ENCODE measurements around the gene FYB2. TPM values are rescaled to one million over a fixed set of nuclear protein-coding genes. Genes with fewer than 3 reads are reported as not detected.

Gene FYB2, protein sequence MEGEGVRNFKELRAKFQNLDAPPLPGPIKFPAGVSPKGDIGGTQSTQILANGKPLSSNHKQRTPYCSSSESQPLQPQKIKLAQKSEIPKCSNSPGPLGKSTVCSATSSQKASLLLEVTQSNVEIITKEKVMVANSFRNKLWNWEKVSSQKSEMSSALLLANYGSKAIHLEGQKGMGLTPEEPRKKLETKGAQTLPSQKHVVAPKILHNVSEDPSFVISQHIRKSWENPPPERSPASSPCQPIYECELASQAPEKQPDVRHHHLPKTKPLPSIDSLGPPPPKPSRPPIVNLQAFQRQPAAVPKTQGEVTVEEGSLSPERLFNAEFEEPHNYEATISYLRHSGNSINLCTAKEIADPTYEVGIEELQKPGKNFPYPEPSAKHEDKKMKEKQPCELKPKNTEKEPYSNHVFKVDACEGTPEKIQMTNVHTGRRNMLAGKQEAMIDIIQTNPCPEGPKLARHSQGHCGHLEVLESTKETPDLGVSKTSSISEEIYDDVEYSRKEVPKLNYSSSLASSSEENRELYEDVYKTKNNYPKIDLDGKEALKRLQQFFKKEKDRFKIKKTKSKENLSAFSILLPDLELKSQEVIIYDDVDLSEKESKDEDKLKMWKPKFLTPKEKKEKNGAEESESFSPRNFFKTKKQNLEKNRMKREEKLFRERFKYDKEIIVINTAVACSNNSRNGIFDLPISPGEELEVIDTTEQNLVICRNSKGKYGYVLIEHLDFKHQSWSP
- total RNA-seq (not detected), polyA plus RNA-seq (1 to 10 TPM; 1.4 to 2.3 (median 1.8) TPM)

GRCh38 chr1:56819387-56819899 lies at the start of gene FYB2:
Gene FYB2, minus strand, starts transcription at chr1:56819404. Its CDS starts 114 bp downstream, at chr1:56819290.
- intact Hi-C loops (cut with DNase I), result no loop called here
- peaks cover 0 to 2% (median 0%) of the 10 kb centered on the region in 4 donors for H3K9me3 ChIP-seq
- no peaks in the 10 kb centered on the region for H3K27me3 ChIP-seq
- 40 to 68% methylated on average over 10 of the region's 10 CpGs for WGBS, 2 donors
- H3K36me3 ChIP-seq, result no peaks in the 10 kb centered on the region
- H3K4me3 ChIP-seq, result no peak within 1 kb of the TSS
- H3K27ac ChIP-seq, result no peak within 1 kb of the TSS
- peaks cover 0 to 3% (median 0%) of the 10 kb centered on the region in 4 donors for H3K4me1 ChIP-seq
- DNase-seq, result no peak
- TF ChIP-seq POLR2AphosphoS5 (IDR thresholded peaks at IDR 0.05) (no peak), EP300 (IDR thresholded peaks at IDR 0.05) (no peak), POLR2A (IDR thresholded peaks at IDR 0.05) (no peak)
- TF ChIP-seq, protein P1, sequence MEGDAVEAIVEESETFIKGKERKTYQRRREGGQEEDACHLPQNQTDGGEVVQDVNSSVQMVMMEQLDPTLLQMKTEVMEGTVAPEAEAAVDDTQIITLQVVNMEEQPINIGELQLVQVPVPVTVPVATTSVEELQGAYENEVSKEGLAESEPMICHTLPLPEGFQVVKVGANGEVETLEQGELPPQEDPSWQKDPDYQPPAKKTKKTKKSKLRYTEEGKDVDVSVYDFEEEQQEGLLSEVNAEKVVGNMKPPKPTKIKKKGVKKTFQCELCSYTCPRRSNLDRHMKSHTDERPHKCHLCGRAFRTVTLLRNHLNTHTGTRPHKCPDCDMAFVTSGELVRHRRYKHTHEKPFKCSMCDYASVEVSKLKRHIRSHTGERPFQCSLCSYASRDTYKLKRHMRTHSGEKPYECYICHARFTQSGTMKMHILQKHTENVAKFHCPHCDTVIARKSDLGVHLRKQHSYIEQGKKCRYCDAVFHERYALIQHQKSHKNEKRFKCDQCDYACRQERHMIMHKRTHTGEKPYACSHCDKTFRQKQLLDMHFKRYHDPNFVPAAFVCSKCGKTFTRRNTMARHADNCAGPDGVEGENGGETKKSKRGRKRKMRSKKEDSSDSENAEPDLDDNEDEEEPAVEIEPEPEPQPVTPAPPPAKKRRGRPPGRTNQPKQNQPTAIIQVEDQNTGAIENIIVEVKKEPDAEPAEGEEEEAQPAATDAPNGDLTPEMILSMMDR (IDR thresholded peaks at IDR 0.05), result no peak

GRCh38 chr1:56868761-56869160 lies 49.6 kb upstream of the FYB2 start:
- TF ChIP-seq EP300 (IDR thresholded peaks at IDR 0.05), result no peak
- TF ChIP-seq POLR2A (IDR thresholded peaks at IDR 0.05), result no peak
- no peak for TF ChIP-seq POLR2AphosphoS5 (IDR thresholded peaks at IDR 0.05)
- TF ChIP-seq, protein P1 (IDR thresholded peaks at IDR 0.05), result no peak
- H3K27me3 ChIP-seq, result no peaks in the 10 kb centered on the region
- H3K9me3 ChIP-seq, result no peaks in the 10 kb centered on the region
- H3K4me3 ChIP-seq, result no peak overlapping the region
- H3K36me3 ChIP-seq, result no peaks in the 10 kb centered on the region
- WGBS, 2 donors, result 43 to 64% methylated on average over 2 of the region's 2 CpGs
- no peak for DNase-seq
- no peaks in the 10 kb centered on the region for H3K4me1 ChIP-seq
- intact Hi-C loops (cut with DNase I), result no loop called here
- no peak overlapping the region for H3K27ac ChIP-seq

DNA sequence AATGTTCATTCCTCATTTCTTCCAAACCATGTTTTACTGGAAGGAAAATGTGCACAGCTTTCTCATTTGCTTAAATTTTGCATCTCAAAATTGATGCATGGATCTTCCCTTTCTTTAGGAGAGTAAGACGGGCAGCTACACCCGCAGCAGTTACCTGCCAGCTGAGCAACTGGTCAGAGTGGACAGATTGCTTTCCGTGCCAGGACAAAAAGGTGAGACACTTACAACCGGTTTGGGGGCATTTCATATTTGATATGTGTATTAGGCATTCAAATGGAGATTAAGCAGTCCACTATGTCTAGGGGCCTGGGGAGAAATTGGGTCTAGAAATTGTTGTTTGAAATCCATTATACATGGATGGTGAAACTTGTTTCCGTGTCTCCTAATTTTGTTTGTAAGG lies 48.3 kb upstream of the FYB2 start:
- no peaks in the 10 kb centered on the region for H3K9me3 ChIP-seq
- no peak for DNase-seq
- H3K27me3 ChIP-seq, result no peaks in the 10 kb centered on the region
- no peaks in the 10 kb centered on the region for H3K4me1 ChIP-seq
- WGBS, 2 donors, result 77 to 90% methylated on average over 5 of the region's 5 CpGs
- no peak for TF ChIP-seq EP300 (IDR thresholded peaks at IDR 0.05)
- no peak for TF ChIP-seq POLR2AphosphoS5 (IDR thresholded peaks at IDR 0.05)
- TF ChIP-seq, protein P1 (IDR thresholded peaks at IDR 0.05), result no peak
- TF ChIP-seq POLR2A (IDR thresholded peaks at IDR 0.05), result no peak
- intact Hi-C loops (cut with DNase I), result no loop called here
- H3K36me3 ChIP-seq, result no peaks in the 10 kb centered on the region
- H3K4me3 ChIP-seq, result no peak overlapping the region
- no peak overlapping the region for H3K27ac ChIP-seq

DNA sequence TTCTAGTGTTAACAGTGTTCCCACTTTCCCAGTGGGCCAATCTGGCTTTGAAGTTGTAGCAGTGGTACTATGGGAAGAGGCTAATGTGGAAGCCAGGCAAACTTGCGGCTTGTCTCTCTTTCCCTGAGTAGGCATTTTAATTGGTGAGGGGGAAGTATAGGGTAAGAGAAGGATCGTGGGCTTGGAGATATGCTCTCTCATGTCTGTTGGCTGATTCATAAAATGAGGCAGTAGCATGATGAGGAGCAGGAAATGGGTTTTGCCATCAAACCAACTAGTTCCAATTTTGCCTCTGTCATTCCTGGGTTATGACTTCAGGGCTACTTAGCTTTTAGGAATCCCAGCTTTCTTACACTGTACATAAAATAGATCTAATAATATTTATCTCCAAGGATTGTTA lies 47.5 kb upstream of the FYB2 start:
- DNase-seq, result no peak
- 56 to 73% methylated on average over 2 of the region's 2 CpGs for WGBS, 2 donors
- TF ChIP-seq POLR2AphosphoS5 (IDR thresholded peaks at IDR 0.05) (no peak), EP300 (IDR thresholded peaks at IDR 0.05) (no peak), POLR2A (IDR thresholded peaks at IDR 0.05) (no peak)
- TF ChIP-seq, protein P1 (IDR thresholded peaks at IDR 0.05), result no peak
- H3K27ac ChIP-seq, result no peak overlapping the region
- no peaks in the 10 kb centered on the region for H3K4me1 ChIP-seq
- intact Hi-C loops (cut with DNase I), result no loop called here
- H3K4me3 ChIP-seq, result no peak overlapping the region
- no peaks in the 10 kb centered on the region for H3K27me3 ChIP-seq
- no peaks in the 10 kb centered on the region for H3K36me3 ChIP-seq
- no peaks in the 10 kb centered on the region for H3K9me3 ChIP-seq

All from sigmoid colon (tissue), 7 donors.